COLO668 (cell line): ENCODE data around the gene ZNF415.
A peak's percentile ranks its signal among the peaks of the same experiment; 100 is the strongest.
"Not testable (repeated sequence)": the region's sequence is repeated elsewhere in the genome, so short reads cannot be mapped to it uniquely, and the experiment has no call there.

ENCODE experiments used
- DNase-seq: peaks from one replicate; lab custom pipeline; 2025; ENCODE audit not compliant: unreplicated experiment; lab: John Stamatoyannopoulos, UW

ZNF415 gene

GRCh38 chr19:53132141-53132991 lies at the start of gene ZNF415:
ZNF415 (minus strand) TSS chr19:53132910; CDS start chr19:53122676, 10,234 bp downstream.
- peak; percentile 89 for DNase-seq

GRCh38 chr19:53182202-53182601 lies 49.5 kb upstream of the ZNF415 start:
- no peak for DNase-seq

GRCh38 chr19:53177986-53178385 lies 45.3 kb upstream of the ZNF415 start:
- no peak for DNase-seq

GRCh38 chr19:53172889-53173288 lies 40.2 kb upstream of the ZNF415 start:
- peak; percentile 16 for DNase-seq

- no peak for DNase-seq
These were observed 33.0 kb upstream of the ZNF415 start for GRCh38 chr19:53165691-53166091.

- no peak for DNase-seq
These were observed 28.4 kb upstream of the ZNF415 start for GRCh38 chr19:53161123-53161522.

- no peak for DNase-seq
These were observed 27.6 kb upstream of the ZNF415 start for GRCh38 chr19:53160350-53160749.

GRCh38 chr19:53158119-53158656 lies 25.5 kb upstream of the ZNF415 start:
- peak; percentile 59 for DNase-seq

- no peak for DNase-seq
These were observed 24.9 kb upstream of the ZNF415 start for GRCh38 chr19:53157626-53158025.

GRCh38 chr19:53156850-53157249 lies 24.1 kb upstream of the ZNF415 start:
- no peak for DNase-seq

- DNase-seq: no peak
These were observed 14.9 kb upstream of the ZNF415 start for GRCh38 chr19:53147645-53148044.

GRCh38 chr19:53140351-53140750 lies 7.6 kb upstream of the ZNF415 start:
- no peak for DNase-seq

- no peak for DNase-seq
These were observed 3.7 kb upstream of the ZNF415 start for GRCh38 chr19:53136432-53136831.

GRCh38 chr19:53131727-53132126 lies 983 bp downstream of the ZNF415 start:
- DNase-seq: no peak

- no peak for DNase-seq
These were observed 1.6 kb downstream of the ZNF415 start for GRCh38 chr19:53131085-53131590.

GRCh38 chr19:53130506-53130905 lies 2.2 kb downstream of the ZNF415 start:
- DNase-seq: no peak

GRCh38 chr19:53126733-53127526 lies 5.8 kb downstream of the ZNF415 start:
- not testable (repeated sequence) for DNase-seq

GRCh38 chr19:53123400-53123799 lies 9.3 kb downstream of the ZNF415 start:
- DNase-seq: no peak

GRCh38 chr19:53112286-53112685 lies 20.4 kb downstream of the ZNF415 start:
- DNase-seq: no peak

GRCh38 chr19:53109527-53109926 lies 23.2 kb downstream of the ZNF415 start:
- no peak for DNase-seq
